ENCODE data around the gene FBRS. TPM values are rescaled to one million over a fixed set of nuclear protein-coding genes. Genes with fewer than 3 reads are reported as not detected.
"Not testable (repeated sequence)": the region's sequence is repeated elsewhere in the genome, so short reads cannot be mapped to it uniquely, and the experiment has no call there.

FBRS gene
- total RNA-seq, 2 donors from 2014 or later = 49.0 to 106 TPM

- intact Hi-C loops (cut with DNase I) = no loop called here
Observed at GRCh38 chr16:30700971-30701370, 42.7 kb downstream of the FBRS start.

GRCh38 chr16:30703071-30703470 is 44.8 kb downstream of the FBRS start:
- WGBS = 92% methylated on average over 12 of the region's 12 CpGs
- H3K36me3 ChIP-seq = peaks cover 37 to 59% of the 10 kb centered on the region in 2 donors
- H3K4me3 ChIP-seq; H3K27me3 ChIP-seq (replicated peaks; ENCODE audit: insufficient read depth); H3K9me3 ChIP-seq; intact Hi-C loops (cut with DNase I); DNase-seq (ENCODE audit: low spot score); H3K27ac ChIP-seq; H3K4me1 ChIP-seq (replicated peaks): not testable (repeated sequence)

More at GRCh38 chr16:30700971-30701370, 42.7 kb downstream of the FBRS start:
- Histone ChIP-seq H3K9me3 (no peaks in the 10 kb centered on the region), H3K4me3 (no peak overlapping the region), H3K27me3 (replicated peaks; ENCODE audit: insufficient read depth) (no peaks in the 10 kb centered on the region), H3K4me1 (replicated peaks) (peaks cover 10% of the 10 kb centered on the region), H3K27ac (no peak overlapping the region), H3K36me3 (peaks cover 21 to 39% of the 10 kb centered on the region in 2 donors)
- no peak for DNase-seq (ENCODE audit: low spot score)
- 87% methylated on average over 5 of the region's 5 CpGs for WGBS
- TF ChIP-seq POLR2A (IDR thresholded peaks at IDR 0.05) = no peak

- Histone ChIP-seq H3K27ac (no peak overlapping the region), H3K4me3 (no peak overlapping the region), H3K9me3 (no peaks in the 10 kb centered on the region), H3K27me3 (replicated peaks; ENCODE audit: insufficient read depth) (no peaks in the 10 kb centered on the region), H3K4me1 (replicated peaks) (peaks cover 10% of the 10 kb centered on the region), H3K36me3 (peaks cover 40 to 66% of the 10 kb centered on the region in 2 donors)
- TF ChIP-seq POLR2AphosphoS5 (IDR thresholded peaks at IDR 0.05) = no peak
- no peak for TF ChIP-seq CTCF (IDR thresholded peaks at IDR 0.05)
- no peak for TF ChIP-seq POLR2A (IDR thresholded peaks at IDR 0.05)
- WGBS = 92% methylated on average over 10 of the region's 10 CpGs
- intact Hi-C loops (cut with DNase I) = no loop called here
- DNase-seq (ENCODE audit: low spot score) = no peak
Observed at GRCh38 chr16:30703971-30704370, 45.7 kb downstream of the FBRS start.

DNA sequence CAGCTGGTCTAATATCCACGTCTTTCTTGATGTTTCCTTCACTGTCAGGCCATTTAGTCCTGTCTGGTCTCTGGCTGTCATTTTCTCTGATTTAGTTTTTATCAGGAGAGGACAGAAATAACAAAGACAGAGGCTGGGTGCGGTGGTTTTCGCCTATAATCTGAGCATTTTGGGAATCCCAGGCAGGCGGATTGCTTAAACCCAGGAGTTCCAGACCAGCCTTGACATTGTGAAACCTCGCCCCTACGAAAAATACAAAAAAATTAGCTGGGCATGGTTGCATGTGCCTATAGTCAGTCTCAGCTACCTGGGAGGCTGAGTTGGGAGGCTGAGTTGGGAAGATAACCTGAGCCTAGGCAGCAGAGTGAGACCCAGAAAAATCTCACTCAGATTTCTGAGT is 47.8 kb downstream of the FBRS start:
- Histone ChIP-seq H3K27ac (no peak overlapping the region), H3K9me3 (no peaks in the 10 kb centered on the region), H3K4me1 (replicated peaks) (no peaks in the 10 kb centered on the region), H3K4me3 (no peak overlapping the region), H3K36me3 (peaks cover 57 to 77% of the 10 kb centered on the region in 2 donors), H3K27me3 (replicated peaks; ENCODE audit: insufficient read depth) (no peaks in the 10 kb centered on the region)
- DNase-seq (ENCODE audit: low spot score) = no peak
- intact Hi-C loops (cut with DNase I) = no loop called here
- 93% methylated on average over 6 of the region's 6 CpGs for WGBS
- no peak for TF ChIP-seq POLR2A (IDR thresholded peaks at IDR 0.05)
- TF ChIP-seq CTCF (IDR thresholded peaks at IDR 0.05) = no peak
- TF ChIP-seq POLR2AphosphoS5 (IDR thresholded peaks at IDR 0.05) = no peak

- Histone ChIP-seq H3K4me1 (replicated peaks) (no peaks in the 10 kb centered on the region), H3K27me3 (replicated peaks; ENCODE audit: insufficient read depth) (no peaks in the 10 kb centered on the region), H3K36me3 (peaks cover 62 to 72% of the 10 kb centered on the region in 2 donors), H3K4me3 (no peak overlapping the region), H3K9me3 (no peaks in the 10 kb centered on the region), H3K27ac (no peak overlapping the region)
- intact Hi-C loops (cut with DNase I) = no loop called here
- DNase-seq (ENCODE audit: low spot score) = no peak
- 94% methylated on average over 4 of the region's 4 CpGs for WGBS
- no peak for TF ChIP-seq POLR2AphosphoS5 (IDR thresholded peaks at IDR 0.05)
- TF ChIP-seq CTCF (IDR thresholded peaks at IDR 0.05) = no peak
- no peak for TF ChIP-seq POLR2A (IDR thresholded peaks at IDR 0.05)
Observed at GRCh38 chr16:30710971-30711370, 52.7 kb downstream of the FBRS start.

DNA sequence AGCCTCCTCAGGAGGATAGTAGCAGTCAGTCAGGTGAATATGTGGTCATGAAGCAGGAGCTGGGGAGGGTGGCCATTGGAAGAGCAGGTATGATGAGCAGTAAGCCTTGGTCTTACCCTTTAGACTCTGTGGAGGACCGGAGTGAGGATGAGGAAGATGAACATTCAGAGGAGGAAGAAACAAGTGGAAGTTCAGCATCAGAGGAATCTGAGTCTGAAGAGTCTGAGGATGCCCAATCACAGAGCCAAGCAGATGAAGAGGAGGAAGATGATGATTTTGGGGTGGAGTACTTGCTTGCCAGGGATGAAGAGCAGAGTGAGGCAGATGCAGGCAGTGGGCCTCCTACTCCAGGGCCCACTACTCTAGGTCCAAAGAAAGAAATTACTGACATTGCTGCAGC is 53.5 kb downstream of the FBRS start:
- no peaks in the 10 kb centered on the region for H3K9me3 ChIP-seq
- H3K36me3 ChIP-seq = peaks cover 58 to 66% of the 10 kb centered on the region in 2 donors
- no peaks in the 10 kb centered on the region for H3K27me3 ChIP-seq (replicated peaks; ENCODE audit: insufficient read depth)
- H3K4me3 ChIP-seq = no peak overlapping the region
- no peak overlapping the region for H3K27ac ChIP-seq
- TF ChIP-seq POLR2A (IDR thresholded peaks at IDR 0.05) = no peak
- no peak for TF ChIP-seq CTCF (IDR thresholded peaks at IDR 0.05)
- no peak for TF ChIP-seq POLR2AphosphoS5 (IDR thresholded peaks at IDR 0.05)
- intact Hi-C loops (cut with DNase I) = no loop called here
- H3K4me1 ChIP-seq (replicated peaks) = no peaks in the 10 kb centered on the region
- 90% methylated on average over 1 of the region's 1 CpG for WGBS
- DNase-seq (ENCODE audit: low spot score) = no peak
